HG03432 (cell line): ENCODE data around the gene SPINK13.
"Not testable (repeated sequence)": the region's sequence is repeated elsewhere in the genome, so short reads cannot be mapped to it uniquely, and the experiment has no call there.

Source experiments
- ATAC-seq: cut with Tn5 transposase; IDR thresholded peaks from one replicate; pipeline ENCODE4 v1.9.1; 2021; ENCODE audit warnings: mild to moderate bottlenecking, moderate library complexity; ENCODE audit not compliant: unreplicated experiment

Gene SPINK13

GRCh38 chr5:148311484-148311883, 42.9 kb downstream of the SPINK13 start:
- no peak for ATAC-seq

GRCh38 chr5:148312153-148312552, 43.6 kb downstream of the SPINK13 start, which contains the start of gene SPINK7:
Gene SPINK7, plus strand, starts transcription at chr5:148312423. Its CDS starts 61 bp downstream, at chr5:148312484.
- no peak for ATAC-seq

GRCh38 chr5:148314187-148314586, 45.6 kb downstream of the SPINK13 start:
- ATAC-seq = no peak

GRCh38 chr5:148314731-148315130, 46.1 kb downstream of the SPINK13 start:
- ATAC-seq = no peak

- not testable (repeated sequence) for ATAC-seq
Observed at GRCh38 chr5:148320011-148320963, 51.7 kb downstream of the SPINK13 start.

- no peak for ATAC-seq
Observed at GRCh38 chr5:148333262-148333849, 64.8 kb downstream of the SPINK13 start.

GRCh38 chr5:148335259-148335658, 66.7 kb downstream of the SPINK13 start, which contains the start of gene SPINK9:
Gene SPINK9, plus strand, starts transcription at chr5:148335559. Its CDS starts 55 bp downstream, at chr5:148335614.
- no peak for ATAC-seq
